Upper lobe of right lung (tissue), 1 donor: ENCODE data around the gene SNX20. TPM values are rescaled to one million over a fixed set of nuclear protein-coding genes. Genes with fewer than 3 reads are reported as not detected.

Experiments
- ATAC-seq: fragments of 200-7000 bp; cut with Tn5 transposase; one replicate; pipeline ENCODE4 v1.9.1; 2020; ENCODE audit warnings: mild to moderate bottlenecking, moderate library complexity
- DNase-seq: peaks from one replicate; pipeline ENCODE4 v3.0.0-alpha.2; 2020
- H3K27ac ChIP-seq: fragments of 200-600 bp; one replicate; pipeline ENCODE4 v1.8.0; 2022
- H3K27me3 ChIP-seq: fragments of 200-600 bp; one replicate; pipeline ENCODE4 v1.8.0; 2022; ENCODE audit warnings: mild to moderate bottlenecking
- H3K36me3 ChIP-seq: fragments of 200-600 bp; one replicate; pipeline ENCODE4 v1.8.0; 2022
- H3K4me1 ChIP-seq: fragments of 200-600 bp; one replicate; pipeline ENCODE4 v1.8.0; 2022
- H3K4me3 ChIP-seq: fragments of 200-600 bp; one replicate; pipeline ENCODE4 v1.8.0; 2022; ENCODE audit warnings: mild to moderate bottlenecking
- H3K9me3 ChIP-seq: fragments of 200-600 bp; one replicate; pipeline ENCODE4 v1.8.0; 2022
- intact Hi-C: fragments of 100-400 bp; cut with DNase I; formaldehyde crosslinking; loops from one replicate; pipeline ENCODE4 v1.11.0; 2022
- total RNA-seq: library from RNA; stranded (reverse); fragmentation: NEBNext Ultra II Directional; extraction: Animal tissue kit (Norgen Biotek cat#: 25700); gene quantifications from one replicate; pipeline ENCODE4 v1.2.1, GENCODE V29; 2021
- TF ChIP-seq, protein P1 (sequence below): fragments of 200-600 bp; IDR thresholded peaks from one replicate; pipeline ENCODE4 v1.8.0; 2022; ENCODE audit warnings: antibody characterized with exemption
- donor health status: DM: no; HTN: yes; CAD: no; lungs with severe emphysema.

Gene SNX20
- total RNA-seq, 1 donor from 2014 or later = 9.2 TPM

DNA sequence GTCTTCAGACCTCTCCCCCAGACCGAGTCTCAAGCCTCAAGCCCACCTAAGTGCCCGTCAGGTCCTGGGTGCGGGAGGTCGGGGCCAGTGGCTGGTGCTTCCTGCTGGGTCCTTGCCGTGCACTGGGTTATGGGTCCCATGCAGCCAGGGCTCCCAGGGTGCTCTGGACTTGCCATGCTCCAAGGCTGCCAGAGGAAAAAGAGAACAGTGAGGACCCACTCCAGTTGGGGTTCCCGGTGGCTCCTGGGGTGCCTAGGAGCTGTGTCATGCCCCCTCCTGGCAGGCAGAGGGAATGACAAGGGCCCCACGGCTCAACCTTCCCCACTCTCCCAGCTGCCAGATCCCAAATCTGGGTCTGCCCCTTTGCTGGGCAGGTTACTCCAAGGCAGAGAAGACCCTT, 3.8 kb downstream of the SNX20 start:
- no peak overlapping the region for H3K4me3 ChIP-seq
- intact Hi-C loops = no loop called here
- no peaks in the 10 kb centered on the region for H3K9me3 ChIP-seq
- TF ChIP-seq, protein P1, sequence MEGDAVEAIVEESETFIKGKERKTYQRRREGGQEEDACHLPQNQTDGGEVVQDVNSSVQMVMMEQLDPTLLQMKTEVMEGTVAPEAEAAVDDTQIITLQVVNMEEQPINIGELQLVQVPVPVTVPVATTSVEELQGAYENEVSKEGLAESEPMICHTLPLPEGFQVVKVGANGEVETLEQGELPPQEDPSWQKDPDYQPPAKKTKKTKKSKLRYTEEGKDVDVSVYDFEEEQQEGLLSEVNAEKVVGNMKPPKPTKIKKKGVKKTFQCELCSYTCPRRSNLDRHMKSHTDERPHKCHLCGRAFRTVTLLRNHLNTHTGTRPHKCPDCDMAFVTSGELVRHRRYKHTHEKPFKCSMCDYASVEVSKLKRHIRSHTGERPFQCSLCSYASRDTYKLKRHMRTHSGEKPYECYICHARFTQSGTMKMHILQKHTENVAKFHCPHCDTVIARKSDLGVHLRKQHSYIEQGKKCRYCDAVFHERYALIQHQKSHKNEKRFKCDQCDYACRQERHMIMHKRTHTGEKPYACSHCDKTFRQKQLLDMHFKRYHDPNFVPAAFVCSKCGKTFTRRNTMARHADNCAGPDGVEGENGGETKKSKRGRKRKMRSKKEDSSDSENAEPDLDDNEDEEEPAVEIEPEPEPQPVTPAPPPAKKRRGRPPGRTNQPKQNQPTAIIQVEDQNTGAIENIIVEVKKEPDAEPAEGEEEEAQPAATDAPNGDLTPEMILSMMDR = peak; percentile 43
- no peak overlapping the region for H3K27ac ChIP-seq
- ATAC-seq (no peak), DNase-seq (no peak)
- peaks cover 14% of the 10 kb centered on the region for H3K4me1 ChIP-seq
- peaks cover 4% of the 10 kb centered on the region for H3K36me3 ChIP-seq
- H3K27me3 ChIP-seq = no peaks in the 10 kb centered on the region

- intact Hi-C loops = no loop called here
- TF ChIP-seq, protein P1 = no peak
- Histone ChIP-seq H3K9me3 (peaks cover 5% of the 10 kb centered on the region), H3K27ac (peak overlapping the region; percentile 2), H3K4me3 (no peak overlapping the region), H3K27me3 (no peaks in the 10 kb centered on the region), H3K36me3 (peaks cover 4% of the 10 kb centered on the region), H3K4me1 (peaks cover 14% of the 10 kb centered on the region)
- ATAC-seq (no peak), DNase-seq (no peak)
These were observed 4.4 kb downstream of the SNX20 start for GRCh38 chr16:50676684-50677225.

- Histone ChIP-seq H3K27ac (peak overlapping the region; percentile 2), H3K4me1 (peaks cover 14% of the 10 kb centered on the region), H3K36me3 (peaks cover 4% of the 10 kb centered on the region), H3K27me3 (no peaks in the 10 kb centered on the region), H3K9me3 (peaks cover 7% of the 10 kb centered on the region), H3K4me3 (no peak overlapping the region)
- intact Hi-C loops = no loop called here
- TF ChIP-seq, protein P1 = no peak
- ATAC-seq (peak; percentile 69), DNase-seq (peak; percentile 79)
These were observed 5.2 kb downstream of the SNX20 start for GRCh38 chr16:50675686-50676610.

DNA sequence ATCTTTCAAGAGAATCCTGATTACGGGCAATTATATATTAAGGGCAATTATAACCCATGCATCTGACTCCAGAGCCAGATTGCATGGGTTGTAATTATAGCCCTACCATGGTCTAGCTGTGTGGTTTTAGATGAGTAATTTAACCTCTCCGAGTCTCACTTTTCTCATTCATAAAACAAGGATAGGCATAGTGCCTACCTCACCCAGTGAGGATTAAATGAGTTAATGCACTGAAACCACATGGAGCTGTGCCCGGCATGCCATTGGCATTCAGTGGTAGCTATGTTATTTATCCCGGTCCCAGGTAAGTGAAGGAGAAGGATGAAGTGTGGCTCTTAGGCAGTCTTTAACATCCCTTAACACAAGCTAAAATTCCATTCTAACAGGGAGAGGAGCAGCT, 6.3 kb downstream of the SNX20 start:
- peak; percentile 23 for ATAC-seq
- intact Hi-C loops = no loop called here
- TF ChIP-seq, protein P1 = no peak

GRCh38 chr16:50673496-50674275, 7.4 kb downstream of the SNX20 start:
- intact Hi-C loops = no loop called here
- no peaks in the 10 kb centered on the region for H3K27me3 ChIP-seq
- H3K36me3 ChIP-seq = peaks cover 4% of the 10 kb centered on the region
- no peak overlapping the region for H3K27ac ChIP-seq
- no peak for DNase-seq
- ATAC-seq = no peak
- H3K4me3 ChIP-seq = no peak overlapping the region
- H3K9me3 ChIP-seq = peaks cover 7% of the 10 kb centered on the region
- H3K4me1 ChIP-seq = peaks cover 6% of the 10 kb centered on the region
- TF ChIP-seq, protein P1 = no peak

More for the DNA sequence above, 6.3 kb downstream of the SNX20 start:
- no peak for DNase-seq
- no peaks in the 10 kb centered on the region for H3K27me3 ChIP-seq
- peaks cover 4% of the 10 kb centered on the region for H3K36me3 ChIP-seq
- H3K27ac ChIP-seq = no peak overlapping the region
- peaks cover 14% of the 10 kb centered on the region for H3K4me1 ChIP-seq
- H3K9me3 ChIP-seq = peaks cover 7% of the 10 kb centered on the region
- no peak overlapping the region for H3K4me3 ChIP-seq
